SIG-M5 (cell line): Measurements from ENCODE around the gene SPATA31E1.
"Not testable (repeated sequence)": the region's sequence is repeated elsewhere in the genome, so short reads cannot be mapped to it uniquely, and the experiment has no call there.

Experiments
- DNase-seq: peaks from one replicate; lab custom pipeline; 2025; lab: John Stamatoyannopoulos, UW

SPATA31E1 gene

DNA sequence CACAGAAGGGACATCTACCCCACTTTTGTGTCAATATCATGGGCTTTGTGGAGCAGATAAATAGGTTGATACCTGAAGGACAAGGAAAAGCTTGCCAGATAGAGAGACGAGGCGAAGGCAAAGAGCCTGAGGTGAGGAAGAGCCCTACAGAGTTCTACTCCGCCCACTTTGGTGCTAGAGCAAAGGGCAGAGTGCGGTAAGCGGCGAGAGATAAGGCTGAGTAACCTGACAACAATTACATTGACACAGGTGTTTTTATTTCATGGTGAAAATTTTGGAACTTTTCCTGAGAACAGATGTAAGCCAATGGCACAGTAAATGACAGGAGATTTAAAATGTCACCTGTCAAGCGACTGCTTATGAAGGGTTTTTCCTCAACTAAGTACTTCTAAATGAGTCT lies 51.8 kb downstream of the SPATA31E1 start:
- not testable (repeated sequence) for DNase-seq

DNA sequence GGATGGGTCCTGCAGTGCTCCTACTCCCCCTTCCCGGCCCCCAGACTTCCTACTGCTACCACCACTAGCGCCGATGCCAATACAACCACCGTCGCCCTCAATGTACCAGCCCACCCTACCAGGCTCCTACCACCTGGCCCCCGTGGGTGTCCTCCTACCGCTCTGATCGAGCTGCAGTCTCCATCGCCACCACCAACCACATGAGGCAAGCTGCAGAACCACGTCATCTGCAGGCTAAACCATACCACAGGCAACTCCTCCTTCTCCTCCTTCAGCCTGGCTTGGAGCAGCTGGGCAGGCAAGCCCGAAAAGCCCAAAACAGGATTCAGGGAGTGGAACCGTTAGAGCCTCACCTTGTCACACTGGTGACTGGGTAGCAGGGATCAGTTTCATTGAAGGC lies 54.7 kb downstream of the SPATA31E1 start:
- DNase-seq = not testable (repeated sequence)

DNA sequence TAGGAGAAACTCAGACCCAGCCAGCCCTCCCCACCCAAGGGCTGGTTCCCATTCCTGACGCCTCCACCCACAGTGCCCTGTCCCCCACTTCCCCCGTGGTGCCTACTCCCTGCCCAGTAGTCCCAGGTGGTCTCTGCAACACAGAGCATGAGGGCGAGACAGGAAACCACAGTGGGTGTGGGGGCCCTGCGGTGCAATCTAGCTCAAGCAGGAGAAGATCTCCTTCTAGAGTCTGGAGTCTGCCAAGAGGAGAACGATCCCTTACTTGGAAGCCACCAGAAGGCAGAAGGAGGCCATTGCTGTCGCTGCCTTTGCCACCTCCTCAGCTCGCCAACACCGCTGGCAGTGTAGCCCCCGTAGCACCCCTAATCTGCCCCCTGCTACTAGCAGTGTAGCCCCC lies 55.2 kb downstream of the SPATA31E1 start:
- DNase-seq = not testable (repeated sequence)

DNA sequence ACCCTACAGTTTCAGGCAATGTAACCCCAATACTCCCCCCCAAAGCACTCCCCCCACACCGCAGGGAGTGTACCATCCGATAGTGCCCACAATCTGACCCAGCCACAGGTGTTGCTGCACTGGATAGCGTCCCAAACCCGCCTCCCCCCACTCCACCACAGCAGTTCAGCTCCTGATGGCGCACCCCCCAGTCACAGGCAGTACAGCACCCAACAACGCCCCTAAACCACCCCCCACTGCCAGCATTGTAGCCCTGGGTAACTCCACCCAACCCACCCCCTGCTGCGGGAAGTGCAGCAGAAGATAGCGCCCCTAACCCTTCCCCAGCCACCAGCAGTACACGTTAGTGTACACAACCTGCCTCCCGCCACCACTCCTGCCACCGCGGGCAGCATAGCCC lies 55.7 kb downstream of the SPATA31E1 start:
- not testable (repeated sequence) for DNase-seq
